SK-N-SH (cell line): ENCODE data around the gene FTSJ1. TPM values are rescaled to one million over a fixed set of nuclear protein-coding genes. Genes with fewer than 3 reads are reported as not detected.

Experiments
- CTCF ChIA-PET: fragments of 300-600, 350-600 bp; formaldehyde crosslinking; extraction: SDS; loops from one replicate; lab custom pipeline; 2021; lab: Yijun Ruan, JAX
- POLR2A ChIA-PET: fragments of 350-600 bp; sonication (Branson Sonifier 250); formaldehyde crosslinking; extraction: SDS; loops from one replicate; lab custom pipeline; 2020; ENCODE audit warnings: antibody characterized with exemption, inconsistent platforms; lab: Yijun Ruan, JAX
- DNase-seq: peaks from one replicate; pipeline ENCODE4 v3.0.0; 2012
- H2AFZ ChIP-seq: fragments of 200-600 bp; sonication (generic); 2 replicates; pipeline ENCODE4 v1.8.1; 2016; ENCODE audit warnings: antibody characterized with exemption, mild to moderate bottlenecking, low read depth
- H3F3A ChIP-seq: fragments of 200-600 bp; sonication (generic); replicated peaks from 2 replicates; pipeline ENCODE3; 2016; ENCODE audit warnings: antibody characterized with exemption, mild to moderate bottlenecking; ENCODE audit not compliant: insufficient read depth
- H3K27ac ChIP-seq, 2 experiments: fragments of 200-500 bp in 1 of 2; fragments of 200-600 bp in 1 of 2; sonication (Bioruptor generic) in 1 of 2; sonication (generic), shearing (Covaris generic) in 1 of 2; 2 replicates each; pipeline versions ENCODE4 v1.5.1 to v1.6.1; 2014 to 2016; ENCODE audit warnings: low read depth in 2 of 2, inconsistent platforms in 1 of 2, low read length in 1 of 2, mild to moderate bottlenecking in 1 of 2, mixed read lengths in 1 of 2
- H3K27me3 ChIP-seq: fragments of 200-600 bp; sonication (generic), shearing (Covaris generic); 2 replicates; pipeline ENCODE4 v1.6.1; 2016; ENCODE audit warnings: mixed run types; ENCODE audit not compliant: insufficient read depth
- H3K36me3 ChIP-seq, 2 experiments: fragments of 200-500 bp in 1 of 2; fragments of 200-600 bp in 1 of 2; sonication (Bioruptor generic) in 1 of 2; sonication (generic) in 1 of 2; replicated peaks in 1 of 2; 2 replicates each; pipeline versions ENCODE3 to v1.5.1; 2014 to 2016; ENCODE audit warnings: low read length in 1 of 2, mild to moderate bottlenecking in 1 of 2; ENCODE audit not compliant: insufficient read depth in 2 of 2, control insufficient read depth in 1 of 2
- H3K4me1 ChIP-seq, 2 experiments: fragments of 200-500 bp in 1 of 2; fragments of 200-600 bp in 1 of 2; sonication (Bioruptor generic) in 1 of 2; sonication (generic), shearing (Covaris generic) in 1 of 2; 2 replicates each; pipeline versions ENCODE4 v1.5.1 to v1.6.1; 2014 to 2016; ENCODE audit warnings: low read depth in 1 of 2, low read length in 1 of 2, mixed run types in 1 of 2; ENCODE audit not compliant: insufficient read depth in 2 of 2, control insufficient read depth in 1 of 2
- H3K4me2 ChIP-seq: fragments of 200-600 bp; sonication (generic), shearing (Covaris generic); 2 replicates; pipeline ENCODE4 v1.6.1; 2017; ENCODE audit warnings: mixed run types
- H3K4me3 ChIP-seq, 2 experiments: fragments of 200-500 bp in 1 of 2; fragments of 200-600 bp in 1 of 2; sonication (Bioruptor generic) in 1 of 2; sonication (generic), shearing (Covaris generic) in 1 of 2; 2 replicates each; pipeline versions ENCODE4 v1.5.1 to v1.8.1; 2014 to 2016; ENCODE audit warnings: low read depth in 2 of 2, inconsistent platforms in 1 of 2, low read length in 1 of 2, mild to moderate bottlenecking in 1 of 2, mixed read lengths in 1 of 2, moderate library complexity in 1 of 2
- H3K79me2 ChIP-seq: fragments of 200-600 bp; sonication (generic); 2 replicates; pipeline ENCODE4 v1.8.1; 2017; ENCODE audit warnings: mild to moderate bottlenecking; ENCODE audit not compliant: insufficient read depth
- H3K9ac ChIP-seq: fragments of 200-600 bp; sonication (generic); 2 replicates; pipeline ENCODE4 v1.6.1; 2017; ENCODE audit warnings: mixed run types
- H3K9me2 ChIP-seq: fragments of 200-600 bp; sonication (generic); 2 replicates; pipeline ENCODE4 v1.6.1; 2017; ENCODE audit warnings: mixed run types
- H3K9me3 ChIP-seq: fragments of 200-600 bp; sonication (generic); 2 replicates; pipeline ENCODE4 v1.6.1; 2017; ENCODE audit warnings: mixed run types, mild to moderate bottlenecking, moderate library complexity
- H4K20me1 ChIP-seq: fragments of 200-600 bp; sonication (generic); 2 replicates; pipeline ENCODE4 v1.6.1; 2017; ENCODE audit warnings: mild to moderate bottlenecking, mixed run types; ENCODE audit not compliant: insufficient read depth
- CHD2 ChIP-seq: fragments of 150-350 bp; IDR thresholded peaks from 2 replicates; pipeline ENCODE4 v1.6.1; 2018; ENCODE audit warnings: low read length; ENCODE audit not compliant: partially characterized antibody
- EP300 ChIP-seq, 2 experiments: IDR thresholded peaks; 2 replicates each; pipeline versions ENCODE4 v1.4.0 to v1.6.1; 2012; ENCODE audit warnings: borderline replicate concordance in 1 of 2, low read depth in 1 of 2, low read length in 1 of 2
- FOXJ3 ChIP-seq: sonication (generic); formaldehyde crosslinking; IDR thresholded peaks from 2 replicates; pipeline ENCODE4 v1.5.1; 2020; ENCODE audit warnings: mild to moderate bottlenecking, missing genetic modification reagents
- FOXM1 ChIP-seq: IDR thresholded peaks from 2 replicates; pipeline ENCODE4 v1.4.0; 2012; ENCODE audit warnings: low read depth, mild to moderate bottlenecking
- GABPA ChIP-seq: IDR thresholded peaks from 2 replicates; pipeline ENCODE4 v1.4.0; 2012; ENCODE audit warnings: low read depth, mild to moderate bottlenecking
- JUND ChIP-seq: IDR thresholded peaks from 2 replicates; pipeline ENCODE4 v1.4.0; 2012
- MXI1 ChIP-seq: IDR thresholded peaks from 2 replicates; pipeline ENCODE4 v1.6.1; 2012; ENCODE audit warnings: mild to moderate bottlenecking, low read depth, low read length, improper control_type of control experiment
- NRF1 ChIP-seq: IDR thresholded peaks from 2 replicates; pipeline ENCODE4 v1.6.1; 2012; ENCODE audit warnings: low read depth, mild to moderate bottlenecking, low read length
- POLR2AphosphoS5 ChIP-seq: IDR thresholded peaks from 2 replicates; pipeline ENCODE4 v1.6.1; 2012; ENCODE audit warnings: low read depth, low read length
- RCOR1 ChIP-seq: fragments of 150-350 bp; IDR thresholded peaks from 2 replicates; pipeline ENCODE4 v1.6.1; 2017; ENCODE audit warnings: antibody characterized with exemption, low read length
- RFX5 ChIP-seq: IDR thresholded peaks from 2 replicates; pipeline ENCODE4 v1.6.1; 2012; ENCODE audit warnings: mild to moderate bottlenecking, improper control_type of control experiment, low read length
- RXRA ChIP-seq: IDR thresholded peaks from 2 replicates; pipeline ENCODE4 v1.4.0; 2012; ENCODE audit warnings: low read depth, mild to moderate bottlenecking, borderline replicate concordance
- SMC3 ChIP-seq: IDR thresholded peaks from 2 replicates; pipeline ENCODE4 v1.6.1; 2012; ENCODE audit warnings: low read depth, low read length, improper control_type of control experiment
- TAF1 ChIP-seq: IDR thresholded peaks from 2 replicates; pipeline ENCODE4 v1.6.1; 2012; ENCODE audit warnings: low read depth, mild to moderate bottlenecking, low read length, moderate library complexity, borderline replicate concordance
- TEAD4 ChIP-seq: IDR thresholded peaks from 2 replicates; pipeline ENCODE4 v1.4.0; 2012; ENCODE audit warnings: mild to moderate bottlenecking, borderline replicate concordance; ENCODE audit not compliant: insufficient read depth
- YY1 ChIP-seq: IDR thresholded peaks from 2 replicates; pipeline ENCODE4 v1.4.0; 2012; ENCODE audit warnings: low read depth, mild to moderate bottlenecking
- WGBS: methylation state at CpG from one replicate; pipeline ENCODE4 v1.1.6; 2017; ENCODE audit warnings: low lambda C conversion rate; 5-methylcytosine and 5-hydroxymethylcytosine counted together
- polyA plus RNA-seq, 3 experiments: library from polyadenylated mRNA; depleted of rRNA; stranded (reverse); fragments of >200 nt; gene quantifications; 2 replicates each; pipeline ENCODE4 v1.2.3, GENCODE V29; 2012
- TF ChIP-seq, protein P1 (sequence below): fragments of 150-350 bp; IDR thresholded peaks from 2 replicates; pipeline ENCODE4 v1.6.1; 2016; ENCODE audit warnings: mild to moderate bottlenecking, low read depth, low read length
- TF ChIP-seq, protein P2 (sequence below): fragments of 150-350 bp; IDR thresholded peaks from 2 replicates; pipeline ENCODE4 v1.6.1; 2017; ENCODE audit warnings: antibody characterized with exemption, low read length, low read depth, borderline replicate concordance
- TF ChIP-seq, protein P3 (sequence below): IDR thresholded peaks from 2 replicates; pipeline ENCODE4 v1.4.0; 2012; ENCODE audit warnings: low read depth, borderline replicate concordance
- TF ChIP-seq, protein P4 (sequence below): fragments of 200-600 bp; sonication (generic); IDR thresholded peaks from 2 replicates; pipeline ENCODE4 v1.6.1; 2017; ENCODE audit warnings: antibody characterized with exemption, mild to moderate bottlenecking, moderate library complexity
- TF ChIP-seq, protein P5 (sequence below): IDR thresholded peaks from 2 replicates; pipeline ENCODE4 v1.4.0; 2012; ENCODE audit warnings: low read depth, borderline replicate concordance

Gene FTSJ1
- polyA plus RNA-seq, 1 of the 3 experiments (the other 2 are of a cell fraction) = 34.1 TPM

DNA sequence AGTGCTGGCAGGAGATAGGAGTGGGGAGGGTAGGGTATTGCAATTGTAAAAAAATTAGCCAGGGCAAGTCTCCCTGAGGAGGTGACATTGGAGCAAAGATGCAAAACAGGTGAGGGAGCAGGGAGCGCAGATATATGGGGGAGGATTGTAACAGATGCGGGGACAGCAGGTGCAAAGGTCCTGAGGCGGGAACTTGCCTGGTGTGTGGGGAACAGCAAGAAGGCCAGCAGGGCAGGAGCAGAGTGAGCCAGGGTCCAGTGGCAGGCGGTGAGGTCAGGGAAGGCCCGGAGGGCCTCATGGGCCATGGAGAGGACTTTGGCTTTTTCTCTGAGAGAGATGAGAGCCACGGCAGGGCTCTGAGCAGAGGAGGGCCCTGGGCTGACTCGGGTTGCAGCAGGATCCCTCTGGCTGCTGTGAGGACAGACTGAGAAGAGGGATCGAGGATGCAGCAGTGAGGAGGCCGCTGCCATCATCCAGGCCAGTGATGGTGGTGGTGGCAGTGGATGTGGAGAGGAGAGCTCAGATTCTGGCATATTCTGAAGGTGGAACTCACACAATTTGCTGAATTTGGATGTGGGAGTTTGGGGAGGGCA is 39.0 kb downstream of the FTSJ1 start:
- ChIA-PET CTCF (interaction anchor here (0.8 kb wide), 1 partner anchor 439 kb away, joined by 3 read pairs; no protein-coding TSS in a partner anchor), POLR2A (no interaction called here)
- 67% methylated on average over 9 of the region's 9 CpGs for WGBS
- no peaks in the 10 kb centered on the region for H3K9me3 ChIP-seq
- H3K9ac ChIP-seq = no peak overlapping the region
- H3K4me2 ChIP-seq = no peak overlapping the region
- DNase-seq = no peak
- no peaks in the 10 kb centered on the region for H4K20me1 ChIP-seq
- no peaks in the 10 kb centered on the region for H3K27me3 ChIP-seq
- peaks cover 0 to 18% of the 10 kb centered on the region in 2 experiments; a peak in 1 of 4 replicates for H3K4me1 ChIP-seq
- H3F3A ChIP-seq = no peaks in the 10 kb centered on the region
- no peak overlapping the region for H2AFZ ChIP-seq
- no peak overlapping the region for H3K4me3 ChIP-seq
- H3K36me3 ChIP-seq = no peaks in the 10 kb centered on the region
- no peak overlapping the region for H3K27ac ChIP-seq
- no peaks in the 10 kb centered on the region for H3K9me2 ChIP-seq
- H3K79me2 ChIP-seq = no peaks in the 10 kb centered on the region
- TF ChIP-seq JUND (no peak), RXRA (no peak), CHD2 (no peak), FOXM1 (no peak), TEAD4 (no peak)
- TF ChIP-seq, protein P1, sequence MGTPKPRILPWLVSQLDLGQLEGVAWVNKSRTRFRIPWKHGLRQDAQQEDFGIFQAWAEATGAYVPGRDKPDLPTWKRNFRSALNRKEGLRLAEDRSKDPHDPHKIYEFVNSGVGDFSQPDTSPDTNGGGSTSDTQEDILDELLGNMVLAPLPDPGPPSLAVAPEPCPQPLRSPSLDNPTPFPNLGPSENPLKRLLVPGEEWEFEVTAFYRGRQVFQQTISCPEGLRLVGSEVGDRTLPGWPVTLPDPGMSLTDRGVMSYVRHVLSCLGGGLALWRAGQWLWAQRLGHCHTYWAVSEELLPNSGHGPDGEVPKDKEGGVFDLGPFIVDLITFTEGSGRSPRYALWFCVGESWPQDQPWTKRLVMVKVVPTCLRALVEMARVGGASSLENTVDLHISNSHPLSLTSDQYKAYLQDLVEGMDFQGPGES = no peak

DNA sequence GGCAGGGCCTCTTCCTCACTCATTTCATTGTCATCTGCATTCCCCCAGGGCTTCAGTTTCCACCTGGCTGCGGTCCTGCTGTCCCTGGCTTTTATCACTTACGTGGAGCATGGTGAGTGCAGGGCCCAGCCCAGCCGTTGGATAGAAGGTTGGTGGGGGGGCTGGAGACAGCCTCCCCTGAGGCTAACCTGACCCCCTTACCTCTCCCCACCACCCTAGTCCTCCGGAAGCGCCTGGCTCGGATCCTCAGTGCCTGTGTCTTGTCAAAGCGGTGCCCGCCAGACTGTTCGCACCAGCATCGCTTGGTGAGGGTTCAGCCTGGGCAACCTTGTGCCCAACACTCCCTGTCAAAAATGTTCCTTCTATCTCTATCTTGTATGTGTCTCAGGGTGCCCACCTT is 39.8 kb downstream of the FTSJ1 start:
- 48% methylated on average over 6 of the region's 10 CpGs for WGBS
- Histone ChIP-seq H3K4me3 (no peak overlapping the region), H3K9ac (no peak overlapping the region), H3K9me3 (no peaks in the 10 kb centered on the region), H3K4me1 (peaks cover 0 to 18% of the 10 kb centered on the region in 2 experiments; a peak in 1 of 4 replicates), H3K9me2 (no peaks in the 10 kb centered on the region), H2AFZ (no peak overlapping the region), H3F3A (no peaks in the 10 kb centered on the region), H3K36me3 (no peaks in the 10 kb centered on the region), H3K27me3 (no peaks in the 10 kb centered on the region), H3K27ac (no peak overlapping the region), H3K4me2 (no peak overlapping the region), H4K20me1 (no peaks in the 10 kb centered on the region), H3K79me2 (no peaks in the 10 kb centered on the region)
- no peak for DNase-seq
- POLR2A ChIA-PET = no interaction called here
- CTCF ChIA-PET = no interaction called here
- no peak for TF ChIP-seq SMC3
- no peak for TF ChIP-seq RXRA
- TF ChIP-seq GABPA = no peak
- TF ChIP-seq, protein P2, sequence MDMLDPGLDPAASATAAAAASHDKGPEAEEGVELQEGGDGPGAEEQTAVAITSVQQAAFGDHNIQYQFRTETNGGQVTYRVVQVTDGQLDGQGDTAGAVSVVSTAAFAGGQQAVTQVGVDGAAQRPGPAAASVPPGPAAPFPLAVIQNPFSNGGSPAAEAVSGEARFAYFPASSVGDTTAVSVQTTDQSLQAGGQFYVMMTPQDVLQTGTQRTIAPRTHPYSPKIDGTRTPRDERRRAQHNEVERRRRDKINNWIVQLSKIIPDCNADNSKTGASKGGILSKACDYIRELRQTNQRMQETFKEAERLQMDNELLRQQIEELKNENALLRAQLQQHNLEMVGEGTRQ = no peak
- TF ChIP-seq, protein P3, sequence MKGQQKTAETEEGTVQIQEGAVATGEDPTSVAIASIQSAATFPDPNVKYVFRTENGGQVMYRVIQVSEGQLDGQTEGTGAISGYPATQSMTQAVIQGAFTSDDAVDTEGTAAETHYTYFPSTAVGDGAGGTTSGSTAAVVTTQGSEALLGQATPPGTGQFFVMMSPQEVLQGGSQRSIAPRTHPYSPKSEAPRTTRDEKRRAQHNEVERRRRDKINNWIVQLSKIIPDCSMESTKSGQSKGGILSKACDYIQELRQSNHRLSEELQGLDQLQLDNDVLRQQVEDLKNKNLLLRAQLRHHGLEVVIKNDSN = no peak
- TF ChIP-seq RCOR1 = no peak
- no peak for TF ChIP-seq TAF1
- no peak for TF ChIP-seq YY1
- no peak for TF ChIP-seq NRF1
- no peak for TF ChIP-seq TEAD4
- no peak for TF ChIP-seq FOXJ3 (CRISPR knock-in tag)
- no peak for TF ChIP-seq MXI1
- TF ChIP-seq, protein P4, sequence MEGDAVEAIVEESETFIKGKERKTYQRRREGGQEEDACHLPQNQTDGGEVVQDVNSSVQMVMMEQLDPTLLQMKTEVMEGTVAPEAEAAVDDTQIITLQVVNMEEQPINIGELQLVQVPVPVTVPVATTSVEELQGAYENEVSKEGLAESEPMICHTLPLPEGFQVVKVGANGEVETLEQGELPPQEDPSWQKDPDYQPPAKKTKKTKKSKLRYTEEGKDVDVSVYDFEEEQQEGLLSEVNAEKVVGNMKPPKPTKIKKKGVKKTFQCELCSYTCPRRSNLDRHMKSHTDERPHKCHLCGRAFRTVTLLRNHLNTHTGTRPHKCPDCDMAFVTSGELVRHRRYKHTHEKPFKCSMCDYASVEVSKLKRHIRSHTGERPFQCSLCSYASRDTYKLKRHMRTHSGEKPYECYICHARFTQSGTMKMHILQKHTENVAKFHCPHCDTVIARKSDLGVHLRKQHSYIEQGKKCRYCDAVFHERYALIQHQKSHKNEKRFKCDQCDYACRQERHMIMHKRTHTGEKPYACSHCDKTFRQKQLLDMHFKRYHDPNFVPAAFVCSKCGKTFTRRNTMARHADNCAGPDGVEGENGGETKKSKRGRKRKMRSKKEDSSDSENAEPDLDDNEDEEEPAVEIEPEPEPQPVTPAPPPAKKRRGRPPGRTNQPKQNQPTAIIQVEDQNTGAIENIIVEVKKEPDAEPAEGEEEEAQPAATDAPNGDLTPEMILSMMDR = no peak
- no peak for TF ChIP-seq POLR2AphosphoS5
- no peak for TF ChIP-seq RFX5
- no peak for TF ChIP-seq EP300 (IDR thresholded peaks at IDR 0.05; ENCODE audit: borderline replicate concordance in 1 of 2, low read depth in 1 of 2, low read length in 1 of 2)
- TF ChIP-seq, protein P5, sequence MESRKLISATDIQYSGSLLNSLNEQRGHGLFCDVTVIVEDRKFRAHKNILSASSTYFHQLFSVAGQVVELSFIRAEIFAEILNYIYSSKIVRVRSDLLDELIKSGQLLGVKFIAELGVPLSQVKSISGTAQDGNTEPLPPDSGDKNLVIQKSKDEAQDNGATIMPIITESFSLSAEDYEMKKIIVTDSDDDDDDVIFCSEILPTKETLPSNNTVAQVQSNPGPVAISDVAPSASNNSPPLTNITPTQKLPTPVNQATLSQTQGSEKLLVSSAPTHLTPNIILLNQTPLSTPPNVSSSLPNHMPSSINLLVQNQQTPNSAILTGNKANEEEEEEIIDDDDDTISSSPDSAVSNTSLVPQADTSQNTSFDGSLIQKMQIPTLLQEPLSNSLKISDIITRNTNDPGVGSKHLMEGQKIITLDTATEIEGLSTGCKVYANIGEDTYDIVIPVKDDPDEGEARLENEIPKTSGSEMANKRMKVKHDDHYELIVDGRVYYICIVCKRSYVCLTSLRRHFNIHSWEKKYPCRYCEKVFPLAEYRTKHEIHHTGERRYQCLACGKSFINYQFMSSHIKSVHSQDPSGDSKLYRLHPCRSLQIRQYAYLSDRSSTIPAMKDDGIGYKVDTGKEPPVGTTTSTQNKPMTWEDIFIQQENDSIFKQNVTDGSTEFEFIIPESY = no peak
